MV-4-11 (cell line): ENCODE data around the gene PACSIN3.
"Not testable (repeated sequence)": the region's sequence is repeated elsewhere in the genome, so short reads cannot be mapped to it uniquely, and the experiment has no call there.

ENCODE experiments used
- DNase-seq: peaks from one replicate; lab custom pipeline; 2025; lab: John Stamatoyannopoulos, UW

PACSIN3 gene

DNA sequence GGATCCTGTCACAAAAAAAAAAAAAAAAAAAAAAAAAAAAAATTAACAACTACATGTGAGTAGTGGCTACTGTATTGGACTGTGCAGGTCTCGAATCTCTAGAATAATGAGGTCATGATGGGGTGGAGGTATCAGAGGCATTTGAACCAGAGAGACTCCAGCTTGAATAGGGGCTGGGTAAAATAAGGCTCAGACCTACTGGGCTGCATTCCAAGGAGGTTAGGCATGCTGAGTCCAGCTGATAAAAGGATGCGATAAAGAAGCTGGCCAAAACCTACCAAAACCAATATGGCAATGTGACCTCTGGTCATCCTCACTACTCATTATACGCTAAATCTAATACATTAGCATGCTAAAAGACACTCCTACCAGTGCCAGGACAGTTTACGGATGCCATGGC is 5.9 kb upstream of the PACSIN3 start:
- no peak for DNase-seq

DNA sequence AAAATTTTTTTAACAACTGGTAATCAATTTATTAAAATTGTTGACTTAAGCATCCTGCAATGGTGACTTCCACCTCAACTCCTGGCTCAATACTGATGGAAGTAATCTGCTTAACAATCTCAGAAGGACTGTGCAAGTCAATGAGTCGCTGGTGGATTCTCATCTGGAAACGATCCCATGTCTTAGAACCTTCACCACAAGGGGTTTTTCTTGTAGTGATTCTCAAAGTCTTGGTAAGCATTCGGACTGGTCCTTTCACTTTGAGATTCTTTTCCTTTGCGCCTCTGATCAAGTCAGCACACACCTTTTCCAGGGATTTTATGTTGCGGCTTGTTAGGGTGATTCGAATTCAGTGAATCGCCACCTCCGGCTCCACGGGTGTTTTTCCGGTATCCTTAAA is 4.9 kb upstream of the PACSIN3 start:
- DNase-seq, result not testable (repeated sequence)

DNA sequence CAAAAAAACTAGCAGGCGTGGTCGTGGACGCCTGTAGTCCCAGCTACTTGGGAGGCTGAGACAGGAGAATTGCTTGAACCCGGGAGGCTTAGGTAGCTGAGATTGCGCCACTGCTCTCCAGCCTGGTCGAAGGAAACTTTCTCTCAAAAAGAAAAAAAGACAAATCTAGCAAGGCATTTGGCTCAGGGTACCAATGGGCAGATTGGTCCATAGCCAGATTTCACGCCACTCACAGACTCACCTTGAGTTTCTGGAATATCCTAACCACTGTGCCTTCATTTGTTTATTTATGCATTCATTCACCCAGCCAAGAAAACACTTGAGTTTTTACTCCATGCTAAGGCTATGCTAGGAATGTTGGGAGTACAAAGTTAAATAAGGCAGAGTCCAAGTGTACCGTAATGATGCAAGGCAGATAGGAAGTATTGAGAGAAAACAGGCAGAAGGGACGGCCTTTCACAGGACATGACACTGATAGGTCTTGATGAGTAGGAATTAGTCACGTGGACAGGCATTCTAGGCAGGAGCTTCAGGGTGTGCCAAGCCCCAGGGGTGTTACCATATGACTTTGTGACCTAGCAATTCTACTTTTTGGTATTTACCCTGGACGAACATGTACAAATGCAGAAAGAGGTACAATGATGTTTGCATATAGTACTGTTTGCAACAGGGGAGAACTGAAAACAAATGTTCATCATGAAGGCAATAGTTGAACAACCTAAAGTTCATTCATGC is 3.0 kb upstream of the PACSIN3 start:
- no peak for DNase-seq

DNA sequence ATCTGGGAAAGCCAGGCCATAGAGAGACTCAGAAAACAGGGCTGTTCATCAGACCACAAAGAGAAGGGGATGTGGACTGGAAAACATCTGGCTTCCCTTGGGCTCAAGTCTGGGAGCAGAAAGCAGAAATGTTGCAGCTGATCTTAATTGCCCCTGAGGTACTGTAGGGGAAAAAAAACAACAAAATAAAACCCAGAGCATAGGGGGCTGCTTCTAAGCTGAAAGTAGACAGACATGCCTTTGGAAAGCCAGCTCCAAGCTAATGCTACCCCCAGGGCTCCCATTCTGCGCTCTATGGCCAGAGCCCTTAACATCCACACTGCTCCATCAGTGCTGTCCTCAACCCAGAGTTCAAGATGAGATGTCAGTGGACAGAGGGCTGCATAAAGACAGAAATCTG is 2.0 kb upstream of the PACSIN3 start:
- no peak for DNase-seq

DNA sequence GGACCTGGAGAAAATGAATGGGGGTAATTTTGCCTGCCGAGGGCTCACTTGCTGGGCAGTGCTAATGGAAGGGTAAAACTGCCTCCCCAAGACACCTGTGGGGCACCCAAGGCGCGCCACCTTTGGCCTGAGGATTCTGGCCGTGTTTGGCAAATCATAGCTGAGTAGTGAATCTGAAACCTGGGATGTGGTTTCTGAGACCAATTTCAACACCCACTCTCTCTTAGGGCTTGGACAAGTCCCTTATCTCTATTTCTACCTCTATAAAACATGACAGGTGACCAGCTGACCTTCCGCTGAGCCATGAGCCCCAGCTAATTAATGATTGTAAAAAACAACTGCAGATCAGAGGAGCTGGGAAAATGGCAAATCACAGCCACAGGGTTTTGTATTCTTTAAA is 1.5 kb upstream of the PACSIN3 start:
- no peak for DNase-seq

DNA sequence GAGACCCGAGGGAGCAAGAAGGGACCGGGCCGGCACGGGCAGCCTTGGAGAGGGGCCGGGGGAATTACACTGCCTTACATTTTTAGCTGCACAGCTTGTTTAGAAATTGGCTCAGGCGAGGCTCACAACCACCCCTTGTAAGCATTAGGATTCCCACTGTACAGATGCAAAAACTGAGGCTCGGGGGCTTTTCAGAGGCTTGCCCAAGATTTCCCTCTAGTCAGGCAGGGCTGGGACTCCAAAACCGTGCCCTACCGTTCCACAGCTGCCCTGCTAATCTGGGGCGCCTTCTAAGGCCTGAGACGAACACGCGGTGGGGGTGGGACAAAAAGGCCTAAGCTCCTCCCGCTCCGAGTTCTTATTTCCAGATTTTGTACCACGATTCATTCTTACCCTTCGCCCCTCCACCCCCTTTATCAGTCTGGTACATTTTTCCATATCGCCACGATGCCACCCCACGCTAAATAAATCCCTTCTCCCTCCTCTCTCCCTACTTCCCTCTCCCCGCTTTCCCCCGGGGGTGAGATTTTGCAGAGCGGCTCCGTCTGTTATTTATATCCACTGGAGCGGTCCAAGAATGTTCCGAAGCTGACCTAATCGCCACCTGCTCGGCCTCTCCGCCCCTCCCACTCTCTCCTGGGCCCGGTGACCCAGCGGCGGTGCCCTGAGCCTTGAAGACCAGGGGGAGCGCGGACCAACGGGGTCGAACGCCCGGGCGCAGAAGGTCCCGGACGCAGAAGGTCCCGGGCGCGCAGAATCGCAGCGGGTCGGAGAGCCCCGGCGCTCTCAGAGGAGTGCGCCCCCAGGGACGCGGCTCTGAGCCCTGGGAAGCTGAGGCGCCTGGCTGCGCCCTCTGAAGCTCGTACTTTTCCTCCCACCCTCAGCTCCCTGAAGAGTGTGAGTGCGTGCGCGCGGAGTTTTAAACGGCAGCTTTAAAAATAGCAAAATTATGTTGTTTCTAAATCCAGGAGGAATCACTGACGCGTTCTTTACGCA is 764 bp upstream of the PACSIN3 start:
- peak; percentile 19 for DNase-seq

DNA sequence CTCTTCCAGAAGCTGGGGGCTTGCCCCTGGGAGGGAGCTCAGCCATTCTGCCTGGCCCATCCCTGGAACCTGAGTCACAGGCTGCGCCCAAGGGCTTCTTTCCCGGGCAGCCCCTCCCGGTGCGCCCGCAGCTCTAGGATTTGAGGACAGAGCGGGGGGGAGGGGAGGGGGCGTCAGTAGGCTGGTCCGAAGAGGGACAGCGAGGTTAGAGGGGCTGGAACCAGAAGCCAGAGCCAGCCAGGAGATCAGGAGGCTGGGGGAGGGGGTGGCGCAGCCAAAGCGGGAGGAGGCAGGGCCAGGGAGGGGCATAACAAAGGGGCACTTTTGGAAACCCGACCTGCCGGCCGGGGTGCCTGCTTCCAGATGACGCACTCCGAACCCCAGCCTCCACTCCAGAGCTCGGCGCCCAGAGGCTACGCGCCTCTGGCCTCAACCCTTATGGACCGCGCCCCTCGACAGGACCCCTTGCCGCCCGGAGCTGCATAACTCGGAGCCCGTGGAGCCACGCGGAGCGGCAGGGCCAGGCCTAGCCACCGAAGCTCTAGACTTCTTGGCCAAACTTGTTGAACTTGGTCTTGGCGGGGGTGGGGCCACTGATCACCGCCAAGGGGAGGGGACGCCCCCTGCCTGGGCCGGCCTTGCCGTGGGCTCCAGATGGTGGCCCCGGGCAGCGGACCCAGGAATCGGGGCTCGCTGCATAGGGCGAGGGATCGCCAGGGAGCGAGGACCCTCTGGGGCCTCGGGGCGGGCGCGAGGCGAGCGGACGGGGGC is 744 bp downstream of the PACSIN3 start:
- DNase-seq, result no peak

DNA sequence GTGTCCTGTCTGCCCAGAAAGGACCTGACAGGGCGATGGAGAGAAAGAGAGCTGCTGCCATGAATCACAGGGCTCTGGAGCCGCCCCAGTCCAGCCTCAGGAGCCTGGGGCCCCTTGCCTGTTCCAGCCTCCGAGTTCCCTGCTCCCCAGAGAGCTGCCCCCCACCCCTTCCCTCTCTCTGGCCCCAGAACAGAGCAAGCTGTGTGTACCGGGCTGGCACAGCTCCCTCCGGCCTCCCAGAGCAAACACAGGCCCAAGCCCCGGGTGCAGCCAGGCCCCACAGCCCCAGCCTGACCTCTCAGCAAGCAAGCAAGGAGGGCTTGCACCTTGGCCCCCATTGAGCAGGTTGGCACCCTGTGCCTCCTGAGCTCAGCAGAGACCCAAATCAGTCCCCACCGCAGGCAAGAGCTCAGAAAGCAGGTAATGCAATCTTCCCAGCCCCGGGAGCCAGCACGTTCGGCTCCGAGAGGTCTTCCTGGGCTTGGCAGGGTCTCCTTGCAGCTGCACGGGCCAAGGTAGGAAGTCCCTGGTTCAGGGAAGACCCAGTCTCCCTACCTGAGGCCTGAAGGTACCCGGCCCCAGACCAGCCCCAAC is 1.4 kb downstream of the PACSIN3 start:
- no peak for DNase-seq

DNA sequence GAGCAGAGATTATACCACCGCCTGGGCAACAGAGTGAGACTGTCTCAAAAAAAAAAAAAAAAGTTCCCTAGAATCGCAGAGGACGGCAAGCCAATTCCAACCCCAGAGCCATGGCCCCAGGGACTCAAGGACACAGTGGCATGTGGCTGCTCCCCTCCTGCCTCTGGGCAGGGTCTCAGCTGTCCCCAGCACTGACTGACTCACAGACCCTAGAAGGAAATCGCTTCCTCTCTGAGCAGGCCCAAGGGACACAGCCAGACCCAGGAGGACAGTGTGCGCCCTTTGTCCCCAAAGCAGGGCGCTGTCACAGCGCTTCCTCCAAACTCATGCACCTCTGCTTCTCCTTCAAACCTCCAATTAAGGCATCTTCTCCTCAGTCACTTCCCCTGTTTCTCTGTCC is 2.3 kb downstream of the PACSIN3 start:
- DNase-seq, result no peak

DNA sequence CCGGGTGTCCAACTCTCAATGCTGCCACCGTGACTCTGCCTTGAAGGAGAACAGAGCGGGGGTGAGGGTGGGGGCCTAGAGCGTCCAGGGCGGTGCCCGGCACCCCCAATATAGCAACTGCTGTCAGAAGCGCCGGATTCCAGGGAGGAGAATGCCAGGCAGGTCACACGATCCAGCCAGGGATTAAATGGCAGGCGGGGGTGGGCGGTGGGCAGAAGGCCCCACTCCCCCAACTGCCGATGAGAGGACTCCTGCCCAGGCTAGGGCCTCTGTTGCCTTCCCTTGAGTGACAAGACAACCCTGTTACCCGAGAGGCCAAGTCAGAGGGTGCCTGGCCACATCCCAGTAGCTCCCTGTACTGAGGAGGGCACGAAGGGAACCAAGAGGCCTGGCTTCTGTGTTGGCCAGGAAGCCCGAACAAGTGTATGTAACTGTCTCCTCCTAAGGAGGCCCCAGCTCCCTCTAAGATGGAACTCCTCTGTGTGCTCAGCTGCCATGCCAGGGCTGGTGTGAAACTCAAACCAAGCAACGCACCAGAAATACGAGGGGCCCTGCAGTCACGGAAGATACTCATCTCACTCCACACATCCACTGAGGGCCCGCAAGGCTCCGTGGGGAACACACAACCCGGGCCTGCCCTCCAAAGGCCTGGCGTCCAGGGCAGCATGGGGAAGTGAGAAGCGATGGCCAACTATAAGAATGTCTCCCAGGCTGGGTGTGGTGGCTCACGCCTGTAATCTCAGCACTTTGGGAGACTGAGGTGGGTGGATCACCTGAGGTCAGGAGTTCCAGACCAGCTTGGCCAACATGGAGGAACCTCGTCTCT is 3.0 kb downstream of the PACSIN3 start:
- DNase-seq, result no peak

DNA sequence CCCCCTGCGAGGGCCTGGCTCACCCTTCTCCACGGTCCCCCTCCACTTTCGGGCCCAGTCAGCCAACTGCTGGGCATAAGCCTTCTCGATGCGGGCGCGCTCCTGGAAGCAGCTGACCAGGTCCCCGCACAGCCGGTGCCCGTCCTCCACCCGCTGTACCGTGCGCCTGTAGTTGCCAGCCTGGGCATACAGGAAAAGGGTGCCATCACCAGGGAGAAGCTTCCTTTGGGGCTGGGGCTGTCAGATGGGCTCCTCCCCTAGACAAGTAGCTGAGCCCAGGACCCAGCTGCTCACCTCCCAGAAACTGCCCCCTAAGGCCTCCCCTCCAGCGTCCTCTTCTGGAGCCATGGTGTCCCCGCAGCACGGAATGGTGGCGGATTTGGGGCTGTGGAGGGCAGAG is 3.9 kb downstream of the PACSIN3 start:
- DNase-seq, result no peak

DNA sequence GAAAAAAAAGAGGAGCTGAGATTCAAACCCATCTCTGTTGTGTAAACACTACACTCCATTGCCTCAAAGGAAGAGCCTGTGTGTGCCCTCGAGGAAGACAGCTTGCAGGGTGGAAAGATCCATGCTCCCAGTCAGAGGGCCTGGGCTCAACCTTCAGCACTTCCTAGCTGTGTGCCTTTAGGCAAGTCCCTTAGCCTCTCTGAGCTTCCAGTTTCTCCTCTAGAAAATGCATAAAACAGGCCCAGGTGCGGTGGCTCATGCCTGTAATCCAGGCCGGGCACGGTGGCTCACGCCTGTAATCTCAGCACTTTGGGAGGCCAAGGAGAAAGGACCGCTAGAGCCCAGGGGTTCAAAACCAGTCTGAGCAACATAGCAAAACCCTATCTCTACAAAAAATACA is 5.0 kb downstream of the PACSIN3 start:
- no peak for DNase-seq

DNA sequence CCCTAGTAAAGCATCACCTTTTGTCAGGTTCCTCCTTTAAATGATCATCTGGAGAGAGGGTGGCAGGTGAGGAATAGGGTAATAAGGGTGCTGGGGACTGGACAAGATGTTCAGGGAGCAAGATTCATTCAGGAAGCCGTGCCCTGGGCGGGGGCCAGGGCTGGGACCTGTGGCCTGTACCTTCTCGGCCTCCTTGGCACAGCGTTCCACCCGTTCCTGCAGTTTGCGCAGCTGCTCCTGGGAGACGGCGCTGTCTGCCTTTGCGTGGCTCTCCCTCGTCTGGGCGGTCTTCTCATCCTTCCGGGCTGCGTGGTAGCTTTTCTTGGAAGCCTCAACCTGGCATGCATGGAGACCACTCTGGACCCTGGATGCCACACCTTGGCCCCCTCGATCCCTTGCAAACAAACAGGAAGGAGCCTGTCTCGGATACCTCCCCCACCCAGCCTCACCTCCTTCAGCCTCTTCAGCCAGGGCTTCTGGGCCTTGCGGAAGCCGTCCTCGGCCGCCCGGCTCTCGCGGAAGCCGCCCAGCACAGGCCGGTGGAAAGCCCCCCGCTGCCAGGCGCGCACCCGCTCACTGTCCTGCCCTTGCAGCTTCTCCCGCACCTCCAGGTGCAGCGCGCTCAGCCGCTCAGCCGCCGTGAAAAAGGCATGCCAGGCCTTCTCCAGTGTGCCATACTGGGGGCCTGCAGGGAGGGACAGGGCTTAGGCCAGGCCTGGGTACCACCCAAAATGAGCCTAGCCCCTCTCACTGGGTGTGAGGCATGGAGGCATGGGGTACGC is 6.0 kb downstream of the PACSIN3 start:
- no peak for DNase-seq

DNA sequence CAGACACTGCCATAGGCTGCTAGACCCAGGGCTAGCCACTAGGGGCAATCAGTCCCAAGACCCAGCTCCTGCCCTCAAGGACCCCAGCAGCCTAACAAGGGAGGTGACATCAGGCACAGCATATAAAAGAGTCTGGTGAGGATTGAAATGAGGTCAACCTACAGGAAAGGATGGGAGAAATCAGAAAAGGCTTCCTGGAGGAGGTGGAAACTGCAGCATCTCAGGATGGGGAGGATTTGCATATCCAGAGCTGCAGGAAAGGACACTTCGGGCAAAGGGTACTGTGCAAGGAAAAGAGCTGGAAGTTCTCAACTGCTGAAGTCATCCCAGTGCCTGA is 6.6 kb downstream of the PACSIN3 start:
- DNase-seq, result peak; percentile 49

DNA sequence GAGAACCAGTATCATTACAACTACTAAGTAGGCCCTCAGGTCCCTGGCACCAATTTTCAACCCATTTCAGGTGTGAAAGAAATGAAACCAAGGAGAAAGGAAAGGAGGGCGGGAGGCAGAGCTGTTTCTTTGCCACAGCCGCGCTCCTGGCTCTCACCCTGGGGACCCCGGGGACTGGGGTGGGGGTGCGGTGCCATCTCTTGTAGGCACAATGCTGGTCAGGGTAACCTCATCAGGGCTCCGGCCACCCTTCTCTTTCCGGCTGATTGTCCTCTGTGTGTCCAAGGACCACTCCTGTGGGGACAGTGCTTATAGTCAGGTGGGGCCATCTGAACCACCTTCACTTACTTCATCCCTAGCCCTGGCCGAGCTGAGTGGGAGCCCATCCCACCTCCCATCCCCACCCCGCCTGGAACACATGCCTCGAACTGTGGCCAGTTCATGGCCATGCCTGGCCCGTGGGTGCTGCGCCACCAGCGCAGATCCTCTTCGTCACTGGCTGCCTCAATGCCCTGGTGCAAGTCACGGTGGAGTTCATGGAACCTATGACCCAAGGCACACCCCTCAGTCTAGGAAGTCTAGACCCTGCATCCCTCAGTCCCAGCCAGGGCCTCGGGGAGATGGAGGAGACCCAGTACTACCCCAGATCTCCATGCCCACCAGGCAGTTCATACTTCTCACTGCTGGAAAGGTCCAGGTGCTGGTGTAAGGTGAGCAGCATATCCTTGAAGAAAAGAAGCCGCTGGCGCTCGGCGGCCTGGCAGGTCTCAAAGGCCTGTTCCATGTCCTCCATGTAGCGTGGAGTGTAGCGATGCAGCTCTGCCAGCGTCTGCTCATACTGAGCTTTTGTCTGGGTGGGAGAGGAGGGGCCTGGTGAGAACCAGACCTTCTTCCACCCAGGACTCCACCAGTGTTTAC is 7.2 kb downstream of the PACSIN3 start:
- DNase-seq, result no peak

DNA sequence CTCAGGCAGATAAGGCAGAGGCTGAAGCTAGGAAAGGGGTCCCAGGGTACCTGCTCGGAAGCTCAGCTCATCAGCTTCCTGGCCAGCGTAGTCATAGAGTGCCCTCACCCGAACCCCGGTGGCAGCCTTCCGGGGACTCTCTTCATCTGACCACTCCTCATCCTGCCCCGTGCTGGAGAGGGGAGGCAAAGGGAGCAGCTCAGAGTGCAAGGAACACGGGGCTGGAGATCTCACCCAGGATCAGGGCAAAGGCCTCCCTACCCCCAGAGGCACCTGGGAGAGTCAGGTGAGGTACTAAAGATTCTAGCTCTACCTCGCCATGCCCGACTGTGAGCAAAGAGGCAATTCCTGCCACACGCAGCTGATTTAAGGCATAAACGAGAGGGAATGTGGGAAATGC is 7.9 kb downstream of the PACSIN3 start:
- DNase-seq, result no peak

DNA sequence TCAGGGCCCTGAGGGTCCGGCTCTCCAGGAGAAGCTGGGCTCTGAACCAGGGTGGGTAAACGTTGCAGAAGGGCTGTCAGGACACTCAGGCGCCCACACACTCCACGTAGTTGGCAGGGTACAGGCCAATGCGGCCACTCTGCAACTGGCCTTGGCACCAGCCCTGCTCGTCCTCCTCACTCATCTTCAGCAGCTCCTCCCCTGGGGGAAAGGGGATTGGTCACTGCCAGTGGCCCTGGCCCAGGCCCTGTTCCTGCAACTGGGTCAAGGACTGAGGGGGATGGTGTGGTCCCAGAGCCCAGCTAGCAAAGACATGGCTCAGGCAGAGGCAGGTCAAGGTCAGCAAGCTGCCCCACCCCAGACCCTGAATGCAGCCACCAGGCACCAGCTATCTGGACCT is 8.4 kb downstream of the PACSIN3 start:
- DNase-seq, result no peak

DNA sequence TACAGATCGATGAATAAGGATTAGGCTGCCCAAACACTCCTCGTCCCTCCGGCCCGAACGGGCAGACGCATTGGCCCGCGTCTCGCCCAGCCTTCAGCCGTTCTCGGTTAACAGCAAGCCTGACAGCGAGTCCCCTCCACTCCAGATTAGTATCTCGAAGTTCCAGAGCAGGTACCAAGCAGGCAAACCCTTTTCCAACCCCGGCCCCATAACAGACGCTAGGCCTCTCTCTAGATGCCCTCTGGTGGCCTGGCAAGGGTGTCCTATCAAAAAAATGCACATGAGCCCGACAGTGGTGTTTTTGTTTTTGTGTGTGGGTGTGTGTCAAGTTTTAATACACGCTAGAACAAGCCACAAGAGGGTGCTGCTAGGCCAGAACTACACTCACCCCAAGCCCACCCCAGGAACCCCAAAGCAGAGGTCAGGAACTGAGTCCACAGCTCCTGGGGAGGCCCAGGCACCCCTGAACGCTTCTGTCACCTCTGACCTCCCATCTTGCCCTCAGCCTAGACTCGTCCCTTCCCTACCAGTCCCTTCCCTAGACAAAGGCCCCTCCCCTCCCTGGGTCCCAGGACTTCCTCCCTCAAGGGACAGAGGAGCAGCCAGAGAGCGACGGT is 8.9 kb downstream of the PACSIN3 start:
- DNase-seq, result peak; percentile 82
